Dendritic cell treated with granulocyte-macrophage colony-stimulating factor and Interleukin-4, amounts not matched to agents 40 ng/mL and 50 ng/mL, for 4 days (primary cell): ENCODE data around the gene NEDD9.
A peak's percentile ranks its signal among the peaks of the same experiment; 100 is the strongest.

Experiments used
- H3K27ac Mint-ChIP-seq: one replicate; pipeline ENCODE4 v1.8.0; 2022; ENCODE audit warnings: mild to moderate bottlenecking, mixed read lengths
- H3K27me3 Mint-ChIP-seq: one replicate; pipeline ENCODE4 v1.8.0; 2022; ENCODE audit warnings: mild to moderate bottlenecking, mixed read lengths
- H3K36me3 Mint-ChIP-seq: one replicate; pipeline ENCODE4 v1.8.0; 2022; ENCODE audit warnings: low read depth, mixed read lengths
- H3K4me1 Mint-ChIP-seq: one replicate; pipeline ENCODE4 v1.8.0; 2022; ENCODE audit warnings: low read depth, mixed read lengths
- H3K4me3 Mint-ChIP-seq: one replicate; pipeline ENCODE4 v1.8.0; 2022; ENCODE audit warnings: mild to moderate bottlenecking, moderate library complexity, mixed read lengths
- H3K9me3 Mint-ChIP-seq: one replicate; pipeline ENCODE4 v1.8.0; 2022; ENCODE audit warnings: mixed read lengths
- intact Hi-C: fragments of 100-400 bp; cut with micrococcal nuclease; formaldehyde crosslinking; loops from one replicate; pipeline ENCODE4 v1.15.0; 2022

The NEDD9 gene

GRCh38 chr6:11143394-11144371, 88.8 kb downstream of the NEDD9 start:
- H3K27me3 Mint-ChIP-seq, result no peaks in the 10 kb centered on the region
- H3K9me3 Mint-ChIP-seq, result no peaks in the 10 kb centered on the region
- H3K36me3 Mint-ChIP-seq, result no peaks in the 10 kb centered on the region
- peaks cover 53% of the 10 kb centered on the region for H3K4me1 Mint-ChIP-seq
- intact Hi-C loops, result loop anchor here (1.0 kb wide), 2 partner anchors 353 to 432 kb away; no protein-coding TSS in a partner anchor
- no peak overlapping the region for H3K4me3 Mint-ChIP-seq
- peak overlapping the region; percentile 30 for H3K27ac Mint-ChIP-seq

GRCh38 chr6:11142296-11143027, 90.0 kb downstream of the NEDD9 start:
- Mint-ChIP-seq H3K27ac (no peak overlapping the region), H3K4me3 (no peak overlapping the region), H3K4me1 (peaks cover 53% of the 10 kb centered on the region), H3K9me3 (no peaks in the 10 kb centered on the region), H3K36me3 (no peaks in the 10 kb centered on the region), H3K27me3 (no peaks in the 10 kb centered on the region)
- intact Hi-C loops, result no loop called here

GRCh38 chr6:11141295-11141694, 91.2 kb downstream of the NEDD9 start:
- H3K36me3 Mint-ChIP-seq, result no peaks in the 10 kb centered on the region
- no peaks in the 10 kb centered on the region for H3K9me3 Mint-ChIP-seq
- no peak overlapping the region for H3K4me3 Mint-ChIP-seq
- H3K27ac Mint-ChIP-seq, result no peak overlapping the region
- peaks cover 53% of the 10 kb centered on the region for H3K4me1 Mint-ChIP-seq
- H3K27me3 Mint-ChIP-seq, result no peaks in the 10 kb centered on the region
- intact Hi-C loops, result no loop called here

- no peaks in the 10 kb centered on the region for H3K9me3 Mint-ChIP-seq
- intact Hi-C loops, result no loop called here
- H3K4me3 Mint-ChIP-seq, result no peak overlapping the region
- no peaks in the 10 kb centered on the region for H3K27me3 Mint-ChIP-seq
- H3K27ac Mint-ChIP-seq, result no peak overlapping the region
- H3K4me1 Mint-ChIP-seq, result peaks cover 53% of the 10 kb centered on the region
- H3K36me3 Mint-ChIP-seq, result peaks cover 4% of the 10 kb centered on the region
These were observed 92.4 kb downstream of the NEDD9 start for GRCh38 chr6:11140056-11140455.

GRCh38 chr6:11139051-11139960, 93.2 kb downstream of the NEDD9 start:
- Mint-ChIP-seq H3K9me3 (no peaks in the 10 kb centered on the region), H3K27me3 (no peaks in the 10 kb centered on the region), H3K27ac (no peak overlapping the region), H3K4me1 (peaks cover 55% of the 10 kb centered on the region), H3K36me3 (peaks cover 9% of the 10 kb centered on the region), H3K4me3 (no peak overlapping the region)
- intact Hi-C loops, result no loop called here

GRCh38 chr6:11136809-11137208, 95.7 kb downstream of the NEDD9 start:
- H3K9me3 Mint-ChIP-seq, result no peaks in the 10 kb centered on the region
- intact Hi-C loops, result no loop called here
- peaks cover 33% of the 10 kb centered on the region for H3K4me1 Mint-ChIP-seq
- H3K4me3 Mint-ChIP-seq, result no peak overlapping the region
- H3K27ac Mint-ChIP-seq, result no peak overlapping the region
- peaks cover 9% of the 10 kb centered on the region for H3K36me3 Mint-ChIP-seq
- no peaks in the 10 kb centered on the region for H3K27me3 Mint-ChIP-seq
